Esophagus muscularis mucosa (tissue), 3 donors: Measurements from ENCODE around the gene SRP14.

ENCODE experiments used
- POLR2A ChIP-seq: fragments of 450-650 bp; IDR thresholded peaks from one replicate; pipeline ENCODE4 v1.6.1; 2017; ENCODE audit warnings: antibody characterized with exemption, moderate library complexity, mild to moderate bottlenecking, low read depth
- TF ChIP-seq, protein P1 (sequence below), 3 experiments: fragments of 200-600 bp in 2 of 3; fragments of 450-650 bp in 1 of 3; sonication (generic) in 2 of 3; IDR thresholded peaks; one replicate each; pipeline ENCODE4 v1.5.1; 2017 to 2019; ENCODE audit warnings: antibody characterized with exemption in 3 of 3, mild to moderate bottlenecking in 2 of 3, moderate library complexity in 1 of 3

DNA sequence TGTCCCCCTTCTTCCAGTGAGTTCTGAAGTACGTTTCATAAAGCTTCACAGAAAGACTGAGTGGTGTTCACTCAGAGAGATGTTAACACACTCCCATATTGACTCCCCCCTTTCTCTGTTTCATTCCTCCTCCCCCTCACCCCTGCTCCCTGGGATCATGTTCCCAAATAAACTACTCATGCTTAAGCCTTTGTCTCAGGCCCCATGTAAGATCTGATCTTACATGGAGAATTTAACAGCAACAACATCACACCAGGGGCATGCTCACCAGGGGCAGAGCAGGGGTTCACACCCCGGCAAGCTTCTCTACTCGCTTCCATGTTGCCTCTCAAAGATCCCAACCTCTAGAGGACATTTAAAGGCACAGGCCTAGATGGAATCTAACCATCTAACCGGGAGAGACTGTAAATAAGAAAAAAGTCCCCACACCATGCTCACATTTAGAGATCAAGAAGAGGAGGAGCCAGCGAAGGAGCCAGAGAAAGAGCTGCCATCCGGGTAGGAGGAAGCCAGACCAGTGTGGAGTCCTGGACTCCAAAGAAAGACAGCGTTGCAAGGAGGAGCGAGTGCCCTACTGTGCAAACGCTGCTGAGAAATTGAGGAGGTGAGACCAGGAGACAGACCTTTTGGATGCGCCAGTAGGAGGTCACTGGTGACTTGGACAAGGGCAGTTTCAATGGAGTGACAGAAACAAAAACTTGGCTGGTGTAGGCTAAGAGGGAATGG is 21.4 kb upstream of the SRP14 start:
- TF ChIP-seq POLR2A: no peak
- TF ChIP-seq, protein P1, sequence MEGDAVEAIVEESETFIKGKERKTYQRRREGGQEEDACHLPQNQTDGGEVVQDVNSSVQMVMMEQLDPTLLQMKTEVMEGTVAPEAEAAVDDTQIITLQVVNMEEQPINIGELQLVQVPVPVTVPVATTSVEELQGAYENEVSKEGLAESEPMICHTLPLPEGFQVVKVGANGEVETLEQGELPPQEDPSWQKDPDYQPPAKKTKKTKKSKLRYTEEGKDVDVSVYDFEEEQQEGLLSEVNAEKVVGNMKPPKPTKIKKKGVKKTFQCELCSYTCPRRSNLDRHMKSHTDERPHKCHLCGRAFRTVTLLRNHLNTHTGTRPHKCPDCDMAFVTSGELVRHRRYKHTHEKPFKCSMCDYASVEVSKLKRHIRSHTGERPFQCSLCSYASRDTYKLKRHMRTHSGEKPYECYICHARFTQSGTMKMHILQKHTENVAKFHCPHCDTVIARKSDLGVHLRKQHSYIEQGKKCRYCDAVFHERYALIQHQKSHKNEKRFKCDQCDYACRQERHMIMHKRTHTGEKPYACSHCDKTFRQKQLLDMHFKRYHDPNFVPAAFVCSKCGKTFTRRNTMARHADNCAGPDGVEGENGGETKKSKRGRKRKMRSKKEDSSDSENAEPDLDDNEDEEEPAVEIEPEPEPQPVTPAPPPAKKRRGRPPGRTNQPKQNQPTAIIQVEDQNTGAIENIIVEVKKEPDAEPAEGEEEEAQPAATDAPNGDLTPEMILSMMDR (IDR thresholded peaks at IDR 0.05): no peak
